Mammary epithelial cell (primary cell): ENCODE data around the gene SRD5A1.

ENCODE experiments used
- CTCF ChIP-seq, 2 donors: IDR thresholded peaks in 1 of 2; conservative IDR thresholded peaks in 1 of 2; 2 replicates each; pipeline ENCODE4 v1.5.1; 2011 to 2012; ENCODE audit warnings: inconsistent platforms in 2 of 2, low read length in 2 of 2, mild to moderate bottlenecking in 2 of 2, control low read depth in 1 of 2, low read depth in 1 of 2; ENCODE audit not compliant: insufficient read depth in 1 of 2; ENCODE audit errors: extremely low read depth in 1 of 2
- EZH2 ChIP-seq: IDR thresholded peaks from 2 replicates; pipeline ENCODE4 v1.6.1; 2012; ENCODE audit warnings: low read length, inconsistent platforms, borderline replicate concordance

- TF ChIP-seq CTCF (conservative IDR thresholded peaks at IDR 0.05 in 1 of 2, IDR thresholded peaks at IDR 0.05 in 1 of 2; ENCODE audit: extremely low read depth in 1 of 2, insufficient read depth in 1 of 2, low read depth in 1 of 2, low read length in 2 of 2) (no peak), EZH2 (no peak)
Observed at GRCh38 chr5:6723816-6724300, 90.6 kb downstream of the SRD5A1 start.
